Osteocyte (in vitro differentiated cells): ENCODE results near the gene ACTN2. TPM values are rescaled to one million over a fixed set of nuclear protein-coding genes. Genes with fewer than 3 reads are reported as not detected.
"Not testable (repeated sequence)": the region's sequence is repeated elsewhere in the genome, so short reads cannot be mapped to it uniquely, and the experiment has no call there.

ENCODE experiments used
- DNase-seq: peaks from one replicate; pipeline ENCODE4 v3.0.0; 2021; ENCODE audit warnings: mixed read lengths; ENCODE audit not compliant: unreplicated experiment; ENCODE audit errors: extremely low spot score
- H3K27ac Mint-ChIP-seq: one replicate; pipeline ENCODE4 v1.8.0; 2021; ENCODE audit warnings: mild to moderate bottlenecking, mixed read lengths; ENCODE audit not compliant: unreplicated experiment
- H3K27me3 Mint-ChIP-seq: one replicate; pipeline ENCODE4 v1.8.0; 2021; ENCODE audit warnings: mixed read lengths; ENCODE audit not compliant: unreplicated experiment
- H3K36me3 Mint-ChIP-seq: one replicate; pipeline ENCODE4 v1.8.0; 2021; ENCODE audit warnings: mixed read lengths; ENCODE audit not compliant: unreplicated experiment
- H3K4me1 Mint-ChIP-seq: one replicate; pipeline ENCODE4 v1.8.0; 2021; ENCODE audit warnings: mixed read lengths; ENCODE audit not compliant: unreplicated experiment
- H3K4me3 Mint-ChIP-seq: one replicate; pipeline ENCODE4 v1.8.0; 2021; ENCODE audit warnings: mild to moderate bottlenecking, moderate library complexity, mixed read lengths; ENCODE audit not compliant: unreplicated experiment
- H3K9me3 Mint-ChIP-seq: one replicate; pipeline ENCODE4 v1.8.0; 2021; ENCODE audit warnings: mixed read lengths; ENCODE audit not compliant: unreplicated experiment
- total RNA-seq: library from RNA; stranded (reverse); gene quantifications from 2 replicates; pipeline ENCODE4 v1.2.1, GENCODE V29; 2021
- TF ChIP-seq, protein P1 (sequence below): fragments of 200-600 bp; sonication (generic); IDR thresholded peaks from 2 replicates; pipeline ENCODE4 v1.5.0; 2021; ENCODE audit warnings: antibody characterized with exemption, mild to moderate bottlenecking, moderate library complexity

Gene ACTN2
- total RNA-seq, 1 donor from 2014 or later: not detected

DNA sequence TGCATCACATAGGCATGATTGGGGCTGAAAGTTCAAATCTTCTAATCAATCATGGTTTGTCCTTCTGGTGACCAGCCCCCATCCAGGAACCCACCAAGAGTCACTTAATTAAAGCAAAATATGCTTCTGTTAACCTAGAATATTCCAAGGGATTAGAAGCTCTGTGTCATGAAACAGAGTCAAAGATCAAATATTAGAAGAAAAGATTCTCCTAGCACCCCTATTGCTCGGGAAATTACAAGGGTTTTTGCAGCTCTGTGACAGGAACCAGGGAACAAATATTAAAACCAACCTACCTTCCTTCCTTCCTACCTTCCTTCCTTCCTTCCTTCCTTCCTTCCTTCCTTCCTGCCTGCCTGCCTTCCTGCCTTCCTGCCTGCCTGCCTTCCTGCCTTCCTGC lies 31.8 kb upstream of the ACTN2 start:
- no peak overlapping the region for H3K4me3 Mint-ChIP-seq
- no peak for DNase-seq
- H3K27ac Mint-ChIP-seq: no peak overlapping the region
- H3K36me3 Mint-ChIP-seq: no peaks in the 10 kb centered on the region
- no peaks in the 10 kb centered on the region for H3K4me1 Mint-ChIP-seq
- TF ChIP-seq, protein P1, sequence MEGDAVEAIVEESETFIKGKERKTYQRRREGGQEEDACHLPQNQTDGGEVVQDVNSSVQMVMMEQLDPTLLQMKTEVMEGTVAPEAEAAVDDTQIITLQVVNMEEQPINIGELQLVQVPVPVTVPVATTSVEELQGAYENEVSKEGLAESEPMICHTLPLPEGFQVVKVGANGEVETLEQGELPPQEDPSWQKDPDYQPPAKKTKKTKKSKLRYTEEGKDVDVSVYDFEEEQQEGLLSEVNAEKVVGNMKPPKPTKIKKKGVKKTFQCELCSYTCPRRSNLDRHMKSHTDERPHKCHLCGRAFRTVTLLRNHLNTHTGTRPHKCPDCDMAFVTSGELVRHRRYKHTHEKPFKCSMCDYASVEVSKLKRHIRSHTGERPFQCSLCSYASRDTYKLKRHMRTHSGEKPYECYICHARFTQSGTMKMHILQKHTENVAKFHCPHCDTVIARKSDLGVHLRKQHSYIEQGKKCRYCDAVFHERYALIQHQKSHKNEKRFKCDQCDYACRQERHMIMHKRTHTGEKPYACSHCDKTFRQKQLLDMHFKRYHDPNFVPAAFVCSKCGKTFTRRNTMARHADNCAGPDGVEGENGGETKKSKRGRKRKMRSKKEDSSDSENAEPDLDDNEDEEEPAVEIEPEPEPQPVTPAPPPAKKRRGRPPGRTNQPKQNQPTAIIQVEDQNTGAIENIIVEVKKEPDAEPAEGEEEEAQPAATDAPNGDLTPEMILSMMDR: no peak
- H3K9me3 Mint-ChIP-seq: no peaks in the 10 kb centered on the region
- no peaks in the 10 kb centered on the region for H3K27me3 Mint-ChIP-seq

DNA sequence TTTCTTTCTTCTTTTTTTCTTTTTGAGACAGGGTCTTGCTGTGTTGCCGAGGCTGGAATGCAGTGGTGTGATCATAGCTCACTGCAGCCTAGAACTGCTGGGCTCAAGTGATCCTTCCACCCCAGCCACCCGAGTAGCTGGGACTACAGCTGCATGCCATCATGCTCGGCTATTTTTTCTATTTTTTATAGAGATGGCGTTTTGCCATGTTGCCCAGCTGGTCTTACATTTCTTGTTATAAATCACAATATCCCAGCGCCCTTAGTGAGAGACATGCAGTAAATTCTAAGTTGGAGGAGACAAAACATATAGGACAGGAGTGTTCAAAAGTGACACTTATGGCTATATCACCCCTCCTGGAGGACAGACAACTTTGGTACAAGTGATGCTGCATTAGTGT lies 31.3 kb upstream of the ACTN2 start:
- Mint-ChIP-seq H3K27ac (no peak overlapping the region), H3K27me3 (no peaks in the 10 kb centered on the region), H3K4me1 (no peaks in the 10 kb centered on the region), H3K9me3 (no peaks in the 10 kb centered on the region), H3K36me3 (no peaks in the 10 kb centered on the region), H3K4me3 (no peak overlapping the region)
- TF ChIP-seq, protein P1: no peak
- DNase-seq: no peak

DNA sequence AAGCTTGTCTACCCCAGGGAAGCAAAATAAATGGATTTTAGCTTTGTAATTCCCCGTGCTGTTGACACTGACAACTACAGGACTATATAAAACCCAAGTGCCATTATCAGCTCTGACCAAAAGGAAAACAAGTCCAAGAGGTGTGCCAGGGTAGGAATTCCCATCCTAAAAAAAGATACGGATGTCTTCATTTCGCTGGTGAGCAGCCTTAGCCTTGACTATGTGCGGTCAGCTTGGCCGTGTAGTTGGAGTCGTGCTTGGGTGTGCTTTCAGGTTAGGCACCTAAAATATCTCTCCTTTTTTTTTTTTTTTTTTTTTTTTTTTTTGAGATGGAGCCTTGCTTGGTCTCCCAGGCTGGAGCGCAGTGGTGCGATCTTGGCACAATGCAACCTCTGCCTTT lies 28.9 kb upstream of the ACTN2 start:
- Mint-ChIP-seq H3K4me1 (no peaks in the 10 kb centered on the region), H3K27ac (no peak overlapping the region), H3K4me3 (no peak overlapping the region), H3K27me3 (no peaks in the 10 kb centered on the region), H3K36me3 (no peaks in the 10 kb centered on the region), H3K9me3 (no peaks in the 10 kb centered on the region)
- no peak for DNase-seq
- TF ChIP-seq, protein P1: no peak

DNA sequence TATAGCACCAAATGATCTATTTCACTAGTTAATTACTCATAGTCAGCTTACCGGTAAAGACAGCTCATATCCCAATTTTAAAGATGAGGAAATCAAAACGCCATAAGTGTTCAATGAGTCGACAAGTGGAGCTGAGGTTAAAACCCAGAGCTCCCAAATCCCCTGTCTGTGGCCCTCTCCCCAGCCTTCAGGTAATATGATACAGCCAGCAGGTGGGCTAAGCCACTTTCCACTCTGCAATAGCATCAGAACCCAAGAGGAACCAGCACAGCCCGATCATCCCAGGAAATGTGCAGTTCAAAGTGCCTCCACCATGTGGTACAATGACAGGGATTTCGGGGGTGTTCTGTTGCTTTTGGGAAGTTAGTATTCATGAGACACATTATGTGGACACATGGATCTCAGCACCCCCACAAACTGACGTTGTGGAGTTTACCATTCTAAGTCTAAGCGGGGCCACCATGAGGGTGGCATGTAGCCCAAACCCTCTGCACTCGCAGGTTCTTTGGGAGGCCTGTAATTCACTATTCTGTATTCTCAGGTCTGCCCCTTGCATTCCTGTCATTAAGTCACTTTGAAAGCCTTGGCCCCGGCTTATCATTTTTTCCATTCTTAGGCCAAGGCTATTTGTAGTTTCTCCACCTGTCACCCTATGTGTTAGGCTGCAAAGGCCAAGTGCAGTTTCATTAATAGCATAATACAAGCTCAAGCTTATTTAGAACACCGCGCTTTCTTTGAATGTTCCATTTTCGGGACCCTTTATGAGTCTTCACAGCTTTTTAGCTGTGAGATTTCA lies 26.3 kb upstream of the ACTN2 start:
- Mint-ChIP-seq H3K9me3 (no peaks in the 10 kb centered on the region), H3K36me3 (no peaks in the 10 kb centered on the region), H3K27me3 (no peaks in the 10 kb centered on the region), H3K27ac (no peak overlapping the region), H3K4me1 (peaks cover 7% of the 10 kb centered on the region), H3K4me3 (no peak overlapping the region)
- TF ChIP-seq, protein P1: no peak
- no peak for DNase-seq

DNA sequence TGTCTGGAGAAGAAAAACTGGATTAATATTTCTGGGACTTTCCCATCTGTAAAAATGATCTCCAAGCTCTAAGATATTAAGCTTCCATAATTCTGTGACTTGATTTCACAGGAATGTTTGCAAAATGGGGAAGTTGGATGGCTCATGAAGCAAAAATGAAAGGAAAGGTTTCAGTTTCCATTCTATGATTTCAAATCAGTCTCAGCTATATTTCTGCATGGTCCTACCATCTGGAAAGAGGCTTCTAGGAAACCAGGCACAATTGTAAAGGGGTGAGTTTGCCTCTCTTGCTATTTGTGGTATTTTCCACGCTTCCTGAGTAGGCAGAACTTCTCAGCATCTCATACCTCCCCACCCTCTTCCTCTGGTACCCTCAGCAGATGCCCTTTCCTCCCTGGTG lies 22.4 kb upstream of the ACTN2 start:
- TF ChIP-seq, protein P1: no peak
- no peak overlapping the region for H3K4me3 Mint-ChIP-seq
- no peak for DNase-seq
- H3K27me3 Mint-ChIP-seq: no peaks in the 10 kb centered on the region
- no peaks in the 10 kb centered on the region for H3K9me3 Mint-ChIP-seq
- no peak overlapping the region for H3K27ac Mint-ChIP-seq
- peaks cover 7% of the 10 kb centered on the region for H3K4me1 Mint-ChIP-seq
- H3K36me3 Mint-ChIP-seq: no peaks in the 10 kb centered on the region

DNA sequence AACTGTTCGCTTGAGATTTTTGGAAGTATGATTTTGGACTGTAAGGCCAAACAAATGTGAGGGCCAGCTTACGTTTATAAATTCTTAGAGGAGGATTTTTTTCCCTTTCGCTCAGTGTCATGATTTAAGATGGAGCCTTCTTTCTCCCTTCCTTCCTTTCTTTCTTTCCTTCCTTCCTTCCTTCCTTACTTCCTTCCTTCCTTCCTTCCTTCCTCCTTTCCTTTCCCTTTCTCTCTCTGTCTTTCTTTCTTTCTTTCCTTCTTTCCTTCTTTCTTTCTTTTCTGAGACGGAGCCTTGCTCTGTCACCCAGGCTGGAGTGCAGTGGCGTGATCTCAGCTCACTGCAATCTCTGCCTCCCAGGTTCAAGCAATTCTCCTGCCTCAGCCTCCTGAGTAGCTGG lies 17.4 kb upstream of the ACTN2 start:
- H3K4me3 Mint-ChIP-seq, H3K27ac Mint-ChIP-seq, H3K36me3 Mint-ChIP-seq, H3K27me3 Mint-ChIP-seq, H3K9me3 Mint-ChIP-seq, H3K4me1 Mint-ChIP-seq, DNase-seq: not testable (repeated sequence)
